Kidney (tissue), 14 donors: ENCODE measurements around the gene PIGT. TPM values are rescaled to one million over a fixed set of nuclear protein-coding genes. Genes with fewer than 3 reads are reported as not detected.

Source experiments
- DNase-seq, 5 donors: peaks; one replicate each; pipeline ENCODE4 v3.0.0-alpha.2; 2013 to 2020
- FAIRE-seq: peaks from 2 replicates; lab custom pipeline; 2012; peaks lifted over from hg19 to GRCh38; lab: Jason Lieb, UNC
- H3K27ac ChIP-seq, 2 donors: one replicate each; pipeline ENCODE4 v1.7.0; 2013; ENCODE audit warnings: low read depth in 2 of 2, low read length in 2 of 2, inconsistent platforms in 1 of 2
- H3K27me3 ChIP-seq: one replicate; pipeline ENCODE4 v1.7.1; 2013; ENCODE audit warnings: low read length, inconsistent platforms; ENCODE audit not compliant: control insufficient read depth, insufficient read depth
- H3K36me3 ChIP-seq, 3 donors: one replicate each; pipeline versions ENCODE4 v1.7.0 to v1.7.1; 2013; ENCODE audit warnings: low read length in 3 of 3, control low read depth in 1 of 3, inconsistent platforms in 1 of 3; ENCODE audit not compliant: insufficient read depth in 3 of 3, control insufficient read depth in 2 of 3
- H3K4me1 ChIP-seq, 3 donors: one replicate each; pipeline versions ENCODE4 v1.7.0 to v1.7.1; 2013; ENCODE audit warnings: low read length in 3 of 3, inconsistent platforms in 1 of 3, low read depth in 1 of 3; ENCODE audit not compliant: control insufficient read depth in 2 of 3, insufficient read depth in 2 of 3
- H3K4me3 ChIP-seq, 3 donors: one replicate each; pipeline versions ENCODE4 v1.7.0 to v1.8.1; 2013; ENCODE audit warnings: low read length in 3 of 3, control low read depth in 1 of 3, inconsistent platforms in 1 of 3
- H3K9ac ChIP-seq, 3 donors: one replicate each; pipeline versions ENCODE4 v1.7.0 to v1.7.1; 2013; ENCODE audit warnings: low read length in 3 of 3, control low read depth in 1 of 3, inconsistent platforms in 1 of 3
- H3K9me3 ChIP-seq, 3 donors: one replicate each; pipeline versions ENCODE4 v1.7.0 to v1.7.1; 2013; ENCODE audit warnings: low read length in 3 of 3, control low read depth in 1 of 3, inconsistent platforms in 1 of 3; ENCODE audit not compliant: control insufficient read depth in 2 of 3, insufficient read depth in 1 of 3
- intact Hi-C: fragments of 100-400 bp; cut with DNase I; formaldehyde crosslinking; loops from one replicate; pipeline ENCODE4 v1.11.1; 2022
- polyA plus RNA-seq: library from polyadenylated mRNA; stranded (reverse); fragments of 350-450 nt; fragmentation: Illumina TruSeq; extraction: RNeasy Lipid Tissue Mini Kit (QIAGEN cat#74804); gene quantifications from one replicate; pipeline ENCODE4 v1.2.3, GENCODE V29; 2014; ENCODE audit warnings: low read depth, low replicate concordance; ENCODE audit not compliant: insufficient read depth
- total RNA-seq: library from RNA; stranded (reverse); fragmentation: NEBNext Ultra II Directional; extraction: Animal tissue kit (Norgen Biotek cat#: 25700); gene quantifications from one replicate; pipeline ENCODE4 v1.2.1, GENCODE V29; 2021
- TF ChIP-seq, protein P1 (sequence below): IDR thresholded peaks from 3 replicates; pipeline ENCODE4 v1.5.1; 2012; ENCODE audit warnings: mild to moderate bottlenecking, moderate library complexity, borderline replicate concordance; ENCODE audit not compliant: insufficient read depth; ENCODE audit errors: extremely low read depth
- donor health status: control.
- donor health status: control.
- donor health status: control.
- donor health status: control.
- donor health status: control.
- donor health status: DM: yes; HTN: yes; CAD: no.
- donor health status: Normal renal cell carcinoma (clear cell type).

Gene PIGT
- total and polyA plus RNA-seq, 2 donors from 2014 or later, result 90.9 to 95.0 TPM

DNA sequence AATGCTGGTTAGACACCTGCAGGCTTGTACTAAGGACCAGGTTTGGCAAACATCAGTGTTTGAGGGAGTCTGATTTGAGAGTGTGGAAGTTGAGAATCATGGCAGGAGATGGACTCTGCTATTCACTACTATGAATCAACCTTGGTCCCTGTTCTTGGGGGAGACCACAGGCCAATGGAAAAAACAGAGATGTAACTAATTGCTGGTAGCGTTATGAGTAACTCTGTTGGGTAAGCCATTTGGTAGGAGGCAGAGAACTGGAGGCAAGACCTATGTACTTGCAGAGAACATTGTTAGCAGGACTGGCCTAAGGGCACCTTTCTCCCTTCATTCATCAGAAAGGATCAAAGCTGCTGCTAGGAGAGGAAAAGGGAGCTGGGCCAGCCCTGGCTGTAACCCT is 45.3 kb downstream of the PIGT start:
- DNase-seq, result no peak
- Histone ChIP-seq H3K4me1 (no peaks in the 10 kb centered on the region), H3K27ac (no peak overlapping the region), H3K36me3 (no peaks in the 10 kb centered on the region), H3K27me3 (no peaks in the 10 kb centered on the region), H3K9me3 (no peaks in the 10 kb centered on the region), H3K4me3 (no peak overlapping the region), H3K9ac (no peak overlapping the region)
- intact Hi-C loops, result no loop called here
- TF ChIP-seq, protein P1, sequence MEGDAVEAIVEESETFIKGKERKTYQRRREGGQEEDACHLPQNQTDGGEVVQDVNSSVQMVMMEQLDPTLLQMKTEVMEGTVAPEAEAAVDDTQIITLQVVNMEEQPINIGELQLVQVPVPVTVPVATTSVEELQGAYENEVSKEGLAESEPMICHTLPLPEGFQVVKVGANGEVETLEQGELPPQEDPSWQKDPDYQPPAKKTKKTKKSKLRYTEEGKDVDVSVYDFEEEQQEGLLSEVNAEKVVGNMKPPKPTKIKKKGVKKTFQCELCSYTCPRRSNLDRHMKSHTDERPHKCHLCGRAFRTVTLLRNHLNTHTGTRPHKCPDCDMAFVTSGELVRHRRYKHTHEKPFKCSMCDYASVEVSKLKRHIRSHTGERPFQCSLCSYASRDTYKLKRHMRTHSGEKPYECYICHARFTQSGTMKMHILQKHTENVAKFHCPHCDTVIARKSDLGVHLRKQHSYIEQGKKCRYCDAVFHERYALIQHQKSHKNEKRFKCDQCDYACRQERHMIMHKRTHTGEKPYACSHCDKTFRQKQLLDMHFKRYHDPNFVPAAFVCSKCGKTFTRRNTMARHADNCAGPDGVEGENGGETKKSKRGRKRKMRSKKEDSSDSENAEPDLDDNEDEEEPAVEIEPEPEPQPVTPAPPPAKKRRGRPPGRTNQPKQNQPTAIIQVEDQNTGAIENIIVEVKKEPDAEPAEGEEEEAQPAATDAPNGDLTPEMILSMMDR, result no peak
- no peak for FAIRE-seq

GRCh38 chr20:45462711-45463509 is 47.0 kb downstream of the PIGT start:
- H3K36me3 ChIP-seq, result no peaks in the 10 kb centered on the region
- H3K27me3 ChIP-seq, result no peaks in the 10 kb centered on the region
- FAIRE-seq, result no peak
- no peak overlapping the region for H3K27ac ChIP-seq
- H3K4me3 ChIP-seq, result no peak overlapping the region
- no peak for DNase-seq
- H3K4me1 ChIP-seq, result no peaks in the 10 kb centered on the region
- H3K9me3 ChIP-seq, result no peaks in the 10 kb centered on the region
- TF ChIP-seq, protein P1, result no peak
- H3K9ac ChIP-seq, result no peak overlapping the region
- intact Hi-C loops, result no loop called here

DNA sequence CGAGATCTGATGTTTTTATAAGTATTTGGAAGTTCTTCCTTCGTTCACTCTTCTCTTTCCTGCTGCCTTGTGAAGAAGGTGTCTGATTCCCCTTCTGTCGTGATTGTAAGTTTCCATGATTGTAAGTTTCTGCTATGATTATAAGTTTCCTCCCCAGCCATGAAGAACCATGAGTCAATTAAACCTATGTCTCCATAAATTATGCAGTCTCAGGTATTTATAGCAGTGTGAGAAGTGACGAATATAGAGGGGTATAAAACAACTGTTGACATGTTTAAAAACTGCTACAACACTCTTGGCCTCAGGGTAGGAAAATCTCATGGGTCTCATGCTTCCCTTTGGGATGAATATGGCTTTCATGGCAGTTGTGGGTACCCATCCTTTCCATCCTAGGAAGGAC is 47.8 kb downstream of the PIGT start:
- TF ChIP-seq, protein P1, result no peak
- intact Hi-C loops, result no loop called here
- no peaks in the 10 kb centered on the region for H3K4me1 ChIP-seq
- DNase-seq, result no peak
- no peak overlapping the region for H3K4me3 ChIP-seq
- H3K36me3 ChIP-seq, result no peaks in the 10 kb centered on the region
- H3K9ac ChIP-seq, result no peak overlapping the region
- no peaks in the 10 kb centered on the region for H3K9me3 ChIP-seq
- no peak for FAIRE-seq
- no peak overlapping the region for H3K27ac ChIP-seq
- no peaks in the 10 kb centered on the region for H3K27me3 ChIP-seq
